Prostate gland (tissue), 2 donors: Measurements from ENCODE around the gene PDIA5.

Experiments used
- CTCF ChIP-seq, 4 experiments: fragments of 200-600 bp in 2 of 4; fragments of 450-650 bp in 2 of 4; sonication (generic) in 2 of 4; IDR thresholded peaks; 1 replicate in 3 of 4; 2 replicates in 1 of 4; pipeline ENCODE4 v1.5.1; 2016 to 2019; ENCODE audit warnings: antibody characterized with exemption in 4 of 4, mild to moderate bottlenecking in 2 of 4, moderate library complexity in 2 of 4
- POLR2A ChIP-seq: fragments of 450-650 bp; IDR thresholded peaks from one replicate; pipeline ENCODE4 v1.6.1; 2016; ENCODE audit warnings: antibody characterized with exemption, mild to moderate bottlenecking
- POLR2AphosphoS5 ChIP-seq: sonication (generic); formaldehyde crosslinking; IDR thresholded peaks from one replicate; pipeline ENCODE4 v1.6.1; 2017; ENCODE audit warnings: antibody characterized with exemption

- no peak for TF ChIP-seq CTCF (IDR thresholded peaks at IDR 0.05)
- no peak for TF ChIP-seq POLR2A
- TF ChIP-seq POLR2AphosphoS5 = no peak
Measured at GRCh38 chr3:123149525-123149924, 82.7 kb downstream of the PDIA5 start.
